ENCODE data around the gene AJM1. TPM values are rescaled to one million over a fixed set of nuclear protein-coding genes. Genes with fewer than 3 reads are reported as not detected.

The AJM1 gene
- total RNA-seq, 1 experiment from 2014 or later: 1.8 TPM

DNA sequence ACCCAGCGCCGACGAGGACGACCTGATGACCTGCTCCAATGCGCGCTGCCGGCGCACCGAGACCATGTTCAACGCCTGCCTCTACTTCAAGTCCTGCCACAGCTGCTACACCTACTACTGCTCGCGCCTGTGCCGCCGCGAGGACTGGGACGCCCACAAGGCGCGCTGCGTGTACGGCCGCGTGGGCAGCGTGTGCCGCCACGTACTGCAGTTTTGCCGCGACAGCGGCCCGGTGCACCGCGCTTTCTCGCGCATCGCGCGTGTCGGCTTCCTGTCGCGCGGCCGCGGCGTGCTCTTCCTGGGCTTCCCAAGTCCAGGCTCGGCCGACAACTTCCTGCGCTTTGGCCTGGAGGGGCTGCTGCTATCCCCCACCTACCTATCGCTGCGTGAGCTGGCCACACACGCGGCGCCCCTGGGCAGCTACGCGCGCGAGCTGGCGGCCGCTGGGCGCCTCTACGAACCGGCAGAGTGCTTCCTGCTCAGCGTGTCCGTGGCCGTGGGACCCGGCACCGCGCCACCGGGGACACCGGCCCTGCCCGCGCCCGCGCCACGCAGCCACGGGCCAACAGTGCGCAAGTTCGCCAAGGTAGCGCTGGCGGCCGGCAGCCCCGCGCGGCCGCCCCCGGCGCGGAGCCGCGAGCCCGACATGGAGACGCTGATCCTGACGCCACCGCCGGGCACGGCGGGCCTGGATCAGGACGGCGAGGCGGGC is 4.3 kb downstream of the AJM1 start:
- Histone ChIP-seq H3K9me3 (ENCODE audit: control insufficient read depth, low read depth, low read length) (no peaks in the 10 kb centered on the region), H3K14ac (ENCODE audit: insufficient read depth, low read length) (no peak overlapping the region; the same call in 1 of the 2 replicates), H4K5ac (ENCODE audit: insufficient read length, low read depth, low read length) (no peak overlapping the region), H2BK12ac (ENCODE audit: insufficient read length, low read depth, low read length) (no peak overlapping the region), H3T11ph (ENCODE audit: low read length) (no peak overlapping the region), H3K56ac (ENCODE audit: insufficient read length, low read depth, low read length) (no peak overlapping the region), H4K8ac (replicated peaks; ENCODE audit: insufficient read length, low read depth, low read length) (no peak overlapping the region), H3K18ac (ENCODE audit: insufficient read length, low read depth, low read length) (peak overlapping the region; percentile 18), H2BK120ac (ENCODE audit: low read depth, low read length, poor library complexity, severe bottlenecking) (no peak overlapping the region), H3K23me2 (ENCODE audit: insufficient read length, low read depth, low read length, poor library complexity, severe bottlenecking) (peaks cover 8% of the 10 kb centered on the region), H3K27me3 (ENCODE audit: insufficient read depth, low read length) (no peaks in the 10 kb centered on the region), H3K9ac (ENCODE audit: extremely low read depth, insufficient read length, low read length) (no peak overlapping the region), H4K20me1 (ENCODE audit: control insufficient read depth, insufficient read depth, insufficient read length) (no peaks in the 10 kb centered on the region), H4K91ac (ENCODE audit: insufficient read length, low read depth, low read length) (no peak overlapping the region), H3K4ac (ENCODE audit: low read depth, low read length) (no peak overlapping the region), H3K79me1 (ENCODE audit: insufficient read depth, low read depth, low read length, poor library complexity, severe bottlenecking) (no peaks in the 10 kb centered on the region), H2BK5ac (ENCODE audit: insufficient read length, low read length) (no peak overlapping the region), H2BK20ac (ENCODE audit: low read depth, low read length, poor library complexity, severe bottlenecking) (no peak overlapping the region), H2AK5ac (ENCODE audit: insufficient read length, low read length) (no peak overlapping the region), H3K27ac (ENCODE audit: insufficient read length, low read depth, low read length) (no peak overlapping the region), H3K79me2 (ENCODE audit: insufficient read depth, low read length) (no peaks in the 10 kb centered on the region), H3K4me1 (ENCODE audit: insufficient read depth, low read length) (no peaks in the 10 kb centered on the region), H3K23ac (ENCODE audit: insufficient read length, low read depth, low read length) (no peak overlapping the region), H3K4me2 (ENCODE audit: insufficient read depth, insufficient read length, low read length) (peak overlapping the region; percentile 3), H2AFZ (ENCODE audit: low read length) (no peak overlapping the region), H2BK15ac (ENCODE audit: low read depth, low read length) (no peak overlapping the region)
- WGBS (ENCODE audit: extremely low coverage, insufficient read length, low lambda C conversion rate): no CpG with 5 or more reads among the region's 98 CpGs
- H3K27ac Mint-ChIP-seq: no peak overlapping the region
- H3K27me3 Mint-ChIP-seq (ENCODE audit: low read depth): peaks cover 6% of the 10 kb centered on the region
- peak; percentile 52 for DNase-seq
- peak overlapping the region; percentile 80 to 91; a peak in 3 of 5 replicates for H3K4me3 Mint-ChIP-seq
- no peaks in the 10 kb centered on the region for H3K9me3 Mint-ChIP-seq
- H3K36me3 Mint-ChIP-seq (ENCODE audit: insufficient read depth in 1 of 3, low read depth in 3 of 3): peaks cover 0 to 10% (median 7%) of the 10 kb centered on the region in 3 experiments; a peak in 4 of 7 replicates
- H3K4me1 Mint-ChIP-seq: peaks cover 7 to 16% of the 10 kb centered on the region in 2 experiments
- TF ChIP-seq, protein P1, sequence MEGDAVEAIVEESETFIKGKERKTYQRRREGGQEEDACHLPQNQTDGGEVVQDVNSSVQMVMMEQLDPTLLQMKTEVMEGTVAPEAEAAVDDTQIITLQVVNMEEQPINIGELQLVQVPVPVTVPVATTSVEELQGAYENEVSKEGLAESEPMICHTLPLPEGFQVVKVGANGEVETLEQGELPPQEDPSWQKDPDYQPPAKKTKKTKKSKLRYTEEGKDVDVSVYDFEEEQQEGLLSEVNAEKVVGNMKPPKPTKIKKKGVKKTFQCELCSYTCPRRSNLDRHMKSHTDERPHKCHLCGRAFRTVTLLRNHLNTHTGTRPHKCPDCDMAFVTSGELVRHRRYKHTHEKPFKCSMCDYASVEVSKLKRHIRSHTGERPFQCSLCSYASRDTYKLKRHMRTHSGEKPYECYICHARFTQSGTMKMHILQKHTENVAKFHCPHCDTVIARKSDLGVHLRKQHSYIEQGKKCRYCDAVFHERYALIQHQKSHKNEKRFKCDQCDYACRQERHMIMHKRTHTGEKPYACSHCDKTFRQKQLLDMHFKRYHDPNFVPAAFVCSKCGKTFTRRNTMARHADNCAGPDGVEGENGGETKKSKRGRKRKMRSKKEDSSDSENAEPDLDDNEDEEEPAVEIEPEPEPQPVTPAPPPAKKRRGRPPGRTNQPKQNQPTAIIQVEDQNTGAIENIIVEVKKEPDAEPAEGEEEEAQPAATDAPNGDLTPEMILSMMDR (conservative IDR thresholded peaks at IDR 0.05): no peak
